GM18499 (cell line): ENCODE measurements around the gene NSD1.
"Not testable (repeated sequence)": the region's sequence is repeated elsewhere in the genome, so short reads cannot be mapped to it uniquely, and the experiment has no call there.

ENCODE experiments used
- ATAC-seq: cut with Tn5 transposase; IDR thresholded peaks from one replicate; pipeline ENCODE4 v1.9.1; 2021; ENCODE audit warnings: moderate number of reproducible peaks; ENCODE audit not compliant: insufficient read depth, unreplicated experiment

The NSD1 gene

DNA sequence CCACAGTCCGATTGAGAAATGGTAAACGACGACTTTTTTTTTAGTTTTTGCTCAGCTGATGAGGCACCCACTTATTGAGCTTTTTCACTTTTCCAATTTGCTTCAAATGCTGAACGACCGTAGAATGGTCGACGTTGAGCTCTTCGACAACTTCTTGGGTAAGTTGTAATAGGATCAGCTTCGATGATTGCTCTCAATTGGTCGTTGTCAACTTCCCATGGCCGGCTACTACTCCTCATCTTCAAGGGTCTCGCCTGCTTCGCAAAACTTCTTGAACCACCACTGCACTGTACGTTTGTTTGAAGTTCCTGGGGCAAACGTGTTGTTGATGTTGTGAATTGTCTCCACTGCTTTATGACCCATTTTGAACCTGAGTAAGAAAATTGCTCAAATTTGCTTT, 35.7 kb downstream of the NSD1 start:
- no peak for ATAC-seq

DNA sequence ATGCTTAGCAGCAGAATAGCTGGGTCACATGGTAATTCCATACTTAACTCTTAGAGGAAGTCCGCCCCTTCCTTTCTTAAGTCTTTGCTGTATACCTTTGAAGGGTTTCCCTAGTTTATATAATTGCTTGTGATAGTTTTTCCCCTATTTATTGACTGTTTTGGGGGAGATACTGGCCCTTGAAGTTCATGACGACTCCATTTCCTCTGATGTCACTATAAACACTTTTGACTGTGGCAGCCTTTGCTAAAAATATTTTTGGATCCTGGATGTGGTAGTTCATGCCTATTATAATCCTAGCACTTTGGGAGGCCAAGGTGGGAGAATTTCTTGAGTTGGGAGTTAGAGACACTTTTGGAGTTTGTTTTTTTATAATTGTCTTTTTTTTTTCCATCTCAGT, 38.4 kb downstream of the NSD1 start:
- no peak for ATAC-seq

DNA sequence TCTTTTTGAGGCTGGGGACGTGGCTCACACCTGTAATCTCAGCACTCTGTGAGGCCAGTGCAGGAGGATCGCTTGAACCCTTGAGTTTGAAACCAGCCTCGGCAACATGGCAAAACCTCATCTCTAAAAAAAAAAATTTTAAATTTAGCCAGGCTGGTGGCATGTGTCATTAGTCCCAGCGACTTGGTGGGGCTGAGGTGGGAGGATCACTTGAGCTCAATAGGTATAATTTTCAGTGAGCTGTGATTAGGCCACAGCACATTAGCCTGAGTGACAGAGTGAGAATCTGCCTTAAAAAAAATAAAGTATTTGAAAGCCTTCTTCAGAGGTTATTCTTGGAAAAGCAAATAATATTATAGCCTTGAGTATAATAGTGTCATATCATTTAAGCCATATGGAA, 41.8 kb downstream of the NSD1 start:
- ATAC-seq = no peak

DNA sequence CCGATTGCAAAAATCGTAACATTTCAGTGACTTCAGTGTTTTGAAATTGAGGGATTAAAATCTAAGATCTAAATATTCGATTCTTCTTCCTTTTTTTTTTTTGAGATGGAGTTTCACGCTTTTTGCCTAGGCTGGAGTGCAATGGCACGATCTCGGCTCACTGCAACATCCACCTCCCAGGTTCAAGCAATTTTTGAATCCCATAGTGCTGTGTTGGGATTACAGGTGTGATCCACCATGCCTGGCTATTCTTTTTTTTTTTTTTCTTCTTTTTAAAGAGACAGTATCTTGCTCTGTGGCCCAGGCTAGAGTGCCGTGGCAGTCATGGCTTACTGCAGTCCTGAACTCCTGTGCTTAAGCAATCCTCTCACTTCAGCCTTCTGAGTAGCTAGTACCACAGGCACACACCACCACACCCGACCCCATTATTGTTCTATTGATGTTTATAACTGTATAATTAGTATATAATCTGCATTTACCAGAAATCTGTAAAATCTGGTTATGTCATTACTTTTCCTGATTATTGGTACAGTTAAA, 42.7 kb downstream of the NSD1 start:
- ATAC-seq = no peak

DNA sequence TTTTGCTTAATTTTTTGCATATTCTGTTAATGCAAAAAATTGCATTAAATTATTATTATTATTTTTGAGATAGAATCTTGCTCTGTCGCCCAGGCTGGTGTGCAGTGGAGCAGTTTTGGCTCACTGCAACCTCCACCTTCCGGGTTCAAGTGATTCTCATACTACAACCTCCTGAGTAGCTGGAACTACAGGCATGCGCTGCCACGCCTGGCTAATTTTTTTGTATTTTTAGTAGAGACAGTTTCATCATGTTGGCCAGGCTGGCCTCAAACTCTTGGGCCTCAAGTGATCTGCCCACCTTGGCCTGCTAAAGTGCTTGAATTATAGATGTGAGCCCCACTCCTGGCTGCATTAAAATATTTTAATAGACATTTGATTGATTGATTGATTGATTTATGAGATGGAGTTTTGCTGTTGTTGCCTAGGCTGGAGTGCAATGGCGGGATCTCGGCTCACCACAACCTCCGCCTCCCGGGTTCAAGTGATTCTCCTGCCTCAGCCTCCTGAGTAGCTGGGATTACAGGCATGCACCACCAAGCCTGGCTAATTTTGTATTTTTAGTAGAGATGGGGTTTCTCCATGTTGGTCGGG, 44.4 kb downstream of the NSD1 start:
- not testable (repeated sequence) for ATAC-seq

DNA sequence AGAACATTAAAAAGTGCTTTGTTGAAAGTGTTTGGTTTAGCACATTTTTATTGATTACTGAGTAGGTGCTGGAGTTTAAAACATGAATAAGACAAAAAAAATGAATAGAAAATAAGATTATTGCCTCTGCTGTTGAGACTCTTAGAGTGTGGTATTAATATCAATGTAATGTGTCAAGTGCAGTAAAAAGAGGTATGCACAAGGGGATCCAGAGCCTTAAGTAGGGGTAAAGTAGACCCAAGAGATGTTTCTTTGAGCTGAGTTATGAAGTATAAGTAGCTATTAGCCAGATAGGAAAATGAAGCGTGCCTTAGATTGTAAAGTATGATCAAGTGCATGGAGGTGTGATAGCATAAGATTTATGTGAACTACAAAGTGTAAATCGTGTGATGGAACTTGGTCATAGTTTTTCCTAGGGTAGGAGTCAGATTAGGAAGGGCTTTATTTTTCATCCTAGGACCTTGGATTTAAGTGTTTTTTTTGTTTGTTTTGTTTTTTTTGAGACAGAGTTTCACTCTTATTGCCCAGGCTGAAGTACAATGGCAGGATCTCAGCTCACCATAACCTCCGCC, 45.2 kb downstream of the NSD1 start:
- ATAC-seq = no peak

DNA sequence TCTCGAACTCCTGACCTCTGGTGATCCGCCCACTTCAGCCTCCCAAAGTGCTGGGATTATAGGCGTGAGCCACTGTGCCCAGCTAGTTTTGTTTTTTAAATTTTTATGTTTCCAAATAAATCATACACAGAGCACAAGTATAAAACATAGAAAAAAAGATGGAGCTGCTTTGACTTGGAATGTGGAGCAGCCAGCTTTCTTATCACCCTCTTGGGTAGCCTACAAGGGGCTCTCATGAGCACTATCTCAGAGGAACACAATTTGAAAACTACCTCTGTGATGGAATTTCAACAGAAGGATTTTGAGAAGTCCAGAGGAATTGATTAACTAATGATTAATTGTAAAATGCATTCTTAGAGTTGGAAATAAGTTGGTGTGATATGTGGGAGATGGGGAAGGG, 45.9 kb downstream of the NSD1 start:
- ATAC-seq = no peak

DNA sequence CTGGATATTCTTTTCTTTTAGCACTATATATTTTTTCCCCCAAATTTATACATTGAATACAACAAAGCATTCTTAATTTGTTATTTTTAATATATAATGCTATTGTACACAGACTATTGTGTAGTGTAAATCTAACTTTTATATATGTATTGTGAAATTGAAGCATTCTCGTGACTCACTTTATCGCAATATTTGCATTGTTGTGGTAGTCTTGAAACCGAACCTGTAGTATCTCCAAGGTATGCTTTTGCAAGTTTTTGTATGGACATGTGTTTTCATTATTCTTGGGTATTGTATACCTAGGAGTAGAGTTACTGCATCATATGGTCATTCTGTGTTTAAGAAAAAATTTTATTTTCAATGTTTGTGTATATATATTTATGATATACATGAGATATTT, 49.6 kb downstream of the NSD1 start:
- no peak for ATAC-seq

DNA sequence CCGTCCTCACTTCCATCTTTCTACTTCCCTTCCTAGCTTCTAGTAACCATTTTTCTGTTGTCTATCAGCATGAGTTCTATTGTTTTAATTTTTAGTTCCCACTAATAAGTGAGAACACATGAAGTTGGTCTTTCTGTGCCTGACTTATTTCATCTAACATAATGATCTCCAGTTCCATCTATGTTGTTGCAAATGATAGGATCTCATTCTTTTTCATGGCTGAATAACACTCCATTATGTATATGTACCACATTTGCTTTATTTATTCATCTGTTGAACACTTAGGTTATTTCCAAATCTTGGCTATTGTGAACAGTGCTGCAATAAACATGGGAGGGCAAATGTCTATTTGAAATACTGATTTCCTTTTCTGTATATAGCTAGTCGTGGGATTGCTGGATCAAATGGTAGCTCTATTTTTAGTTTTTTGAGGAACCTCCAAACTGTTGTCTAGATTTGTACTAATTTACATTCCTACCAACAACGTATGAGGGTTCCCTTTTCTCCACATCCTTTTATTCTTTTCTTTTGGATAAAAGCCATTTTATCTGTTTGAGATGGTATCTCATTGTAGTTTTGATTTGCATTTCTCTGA, 50.3 kb downstream of the NSD1 start:
- ATAC-seq = no peak

DNA sequence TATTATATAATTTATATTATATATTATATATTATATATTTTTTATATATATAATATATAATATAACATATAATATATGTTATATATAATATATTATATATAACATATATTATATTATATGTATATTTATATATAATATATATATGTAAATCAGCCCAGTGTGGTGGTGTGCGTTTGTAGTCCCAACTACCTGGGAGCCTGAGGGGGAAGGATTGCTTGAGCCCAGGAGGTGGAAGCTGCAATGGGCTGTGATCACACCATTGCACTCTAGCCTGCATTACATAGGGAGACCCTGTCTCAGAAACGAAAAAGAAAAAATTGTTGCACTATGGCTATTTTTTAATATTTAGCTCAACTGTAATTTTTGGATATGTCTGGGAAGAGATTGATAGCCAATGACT, 52.4 kb downstream of the NSD1 start:
- no peak for ATAC-seq

DNA sequence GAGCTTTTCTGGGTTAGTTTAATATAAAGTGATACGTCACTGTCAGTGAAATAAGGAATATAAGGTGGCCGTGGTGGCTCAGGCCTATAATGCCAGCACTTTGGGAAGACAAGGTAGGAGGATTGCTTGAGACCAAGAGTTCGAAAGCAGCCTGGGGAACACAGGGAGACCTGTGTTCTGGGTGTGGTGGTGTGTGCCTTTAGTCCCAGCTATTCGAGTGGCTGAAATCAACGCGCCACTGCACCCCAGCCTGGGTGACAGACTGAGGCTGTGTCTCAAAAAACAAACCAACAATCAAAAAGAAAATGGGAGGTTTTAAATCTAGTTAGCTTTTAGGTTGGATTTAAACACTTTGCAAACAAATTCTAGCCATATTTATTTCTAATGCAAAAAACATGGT, 53.1 kb downstream of the NSD1 start:
- no peak for ATAC-seq

DNA sequence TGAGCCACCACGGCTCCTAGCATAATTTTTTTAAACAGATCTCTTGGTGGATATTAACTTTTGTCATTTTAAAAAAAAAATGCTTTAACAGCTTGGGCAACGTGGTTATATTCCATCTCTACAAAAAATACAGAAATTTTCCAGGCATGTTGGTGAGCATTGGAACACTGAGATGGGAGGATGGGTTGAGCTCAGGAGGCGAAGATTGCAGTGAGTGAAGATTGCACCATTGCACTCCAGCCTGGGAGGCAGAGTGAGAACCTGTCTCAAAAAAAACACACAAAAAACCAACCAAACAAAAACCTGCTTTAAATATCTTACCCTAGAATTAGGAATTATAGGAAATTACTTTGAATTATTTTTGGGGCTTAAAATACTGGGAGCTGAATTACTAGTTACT, 55.2 kb downstream of the NSD1 start:
- no peak for ATAC-seq

DNA sequence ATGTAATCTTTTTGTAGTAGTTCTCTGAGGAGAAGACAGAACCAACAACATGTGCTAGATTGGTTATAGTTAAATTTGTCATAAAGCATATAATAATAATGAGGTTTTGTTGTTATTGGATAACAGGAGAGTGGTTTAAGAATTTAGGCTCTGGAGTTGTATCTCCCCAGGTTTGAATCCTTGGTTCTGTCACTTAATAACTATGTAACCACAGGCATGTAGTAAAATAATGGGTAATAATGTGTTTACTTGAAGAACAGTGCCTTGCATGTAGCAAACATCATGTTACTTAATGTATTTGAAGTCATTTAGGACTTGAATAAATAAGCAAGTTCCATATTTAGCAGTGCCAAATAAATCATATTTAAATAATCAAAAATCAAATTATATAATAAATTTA, 55.8 kb downstream of the NSD1 start:
- no peak for ATAC-seq

DNA sequence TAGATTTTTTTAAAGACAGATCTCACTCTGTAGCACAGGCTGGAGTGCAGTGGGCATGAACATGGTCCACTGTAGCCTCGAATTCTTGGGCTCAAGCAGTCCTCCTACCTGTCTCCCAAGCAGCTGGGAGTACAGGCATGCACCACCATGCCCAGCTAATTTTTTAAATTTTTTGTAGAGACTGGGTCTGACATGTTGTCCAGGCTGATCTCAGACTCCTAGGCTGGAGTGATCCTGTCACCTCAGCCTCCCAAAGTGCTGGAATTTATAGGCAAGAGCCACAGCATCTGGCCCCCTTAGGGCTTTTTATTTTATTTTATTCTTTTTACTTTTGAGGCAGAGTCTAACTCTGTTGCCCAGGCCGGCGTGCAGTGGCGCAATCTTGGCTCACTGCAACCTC, 56.4 kb downstream of the NSD1 start:
- no peak for ATAC-seq

DNA sequence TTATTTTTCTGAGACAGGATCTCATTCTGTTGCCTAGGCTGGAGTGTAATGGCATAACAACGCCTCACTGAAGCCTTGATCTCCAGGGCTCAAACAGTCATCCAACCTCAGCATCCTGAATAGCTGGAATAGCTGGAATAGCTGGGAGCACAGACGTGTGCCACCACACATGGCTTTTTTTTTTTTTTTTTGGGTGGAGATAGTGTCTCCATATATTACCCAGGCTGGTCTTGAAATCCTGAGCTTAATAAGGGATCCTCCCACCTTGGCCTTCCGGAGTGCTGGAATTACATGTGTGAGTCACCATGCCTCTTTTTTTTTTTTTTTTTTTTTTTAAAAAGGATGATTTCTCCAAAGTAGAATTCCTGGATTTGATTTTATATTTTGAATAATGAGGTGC, 60.7 kb downstream of the NSD1 start:
- ATAC-seq = no peak

DNA sequence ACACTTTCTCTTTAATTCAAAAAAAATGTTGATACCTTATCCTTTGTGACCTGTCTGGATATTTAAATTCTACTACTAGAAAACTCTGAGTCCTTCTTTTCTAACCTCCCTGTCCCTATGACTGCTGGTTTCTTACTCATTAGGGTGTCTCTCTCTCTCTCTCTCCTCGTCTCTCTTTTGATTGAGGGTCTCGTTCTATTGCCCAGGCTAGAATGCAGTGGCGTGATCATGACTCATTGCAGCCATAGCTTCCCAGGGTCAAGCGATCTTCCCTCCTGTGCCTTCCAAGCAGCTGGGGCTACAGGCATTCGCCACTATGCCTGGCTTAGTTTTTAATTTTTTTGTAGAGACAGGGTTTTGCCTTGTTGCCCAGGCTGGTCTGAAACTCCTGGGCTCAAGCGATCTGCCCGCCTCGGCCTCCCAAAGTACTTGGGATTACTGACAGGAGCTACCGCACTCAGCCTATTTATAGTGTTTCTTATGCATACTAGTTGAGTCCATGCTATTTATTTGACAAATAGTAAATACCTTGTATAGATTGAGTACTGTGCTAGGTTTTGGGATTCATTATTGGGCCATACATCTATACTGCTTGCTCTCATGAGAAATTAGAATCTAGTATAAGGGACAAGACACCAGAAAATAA, 61.9 kb downstream of the NSD1 start:
- ATAC-seq = no peak

DNA sequence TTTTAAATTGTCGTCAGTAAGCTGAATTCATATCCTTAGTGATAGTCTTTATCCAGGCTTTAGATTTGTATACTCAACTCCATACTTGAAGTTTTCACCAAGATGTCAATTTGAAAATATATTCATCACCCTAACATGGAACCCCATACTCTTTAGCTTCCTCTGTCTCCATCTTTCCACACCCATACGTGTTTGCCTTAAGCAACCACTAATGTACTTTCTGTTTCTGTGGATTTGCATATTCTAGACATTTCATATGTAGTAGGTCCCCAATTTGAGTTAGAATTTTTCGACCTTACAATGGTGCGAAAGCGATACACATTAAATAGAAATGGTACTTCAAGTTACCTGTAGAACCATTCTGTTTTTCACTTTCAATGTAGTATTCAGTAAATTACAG, 65.2 kb downstream of the NSD1 start:
- no peak for ATAC-seq

DNA sequence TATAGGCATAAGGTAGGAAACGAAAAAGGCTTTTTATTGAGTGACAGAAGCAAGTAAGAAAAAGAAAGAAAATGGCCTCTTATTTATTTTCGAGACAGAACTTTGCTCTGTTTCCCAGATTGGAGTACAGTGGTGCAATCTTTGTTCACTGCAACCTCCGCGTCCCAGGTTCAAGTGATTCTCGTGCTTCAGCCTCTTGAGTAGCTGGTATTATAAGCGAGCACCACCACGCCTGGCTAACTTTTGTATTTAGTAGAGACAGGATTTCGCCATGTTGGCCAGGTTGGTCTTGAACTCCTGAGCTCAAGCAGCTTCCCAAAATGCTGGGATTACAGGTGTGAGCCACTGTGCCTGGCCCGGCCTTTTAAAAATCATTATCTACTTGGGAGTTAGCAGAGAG, 70.7 kb downstream of the NSD1 start:
- no peak for ATAC-seq

DNA sequence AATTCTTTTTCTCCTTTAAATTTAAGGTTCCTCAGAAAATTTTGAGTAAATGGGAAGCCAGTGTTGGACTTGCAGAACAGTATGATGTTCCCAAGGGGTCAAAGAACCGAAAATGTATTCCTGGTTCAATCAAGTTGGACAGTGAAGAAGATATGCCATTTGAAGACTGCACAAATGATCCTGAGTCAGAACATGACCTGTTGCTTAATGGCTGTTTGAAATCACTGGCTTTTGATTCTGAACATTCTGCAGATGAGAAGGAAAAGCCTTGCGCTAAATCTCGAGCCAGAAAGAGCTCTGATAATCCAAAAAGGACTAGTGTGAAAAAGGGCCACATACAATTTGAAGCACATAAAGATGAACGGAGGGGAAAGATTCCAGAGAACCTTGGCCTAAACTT, 76.0 kb downstream of the NSD1 start:
- ATAC-seq = no peak

DNA sequence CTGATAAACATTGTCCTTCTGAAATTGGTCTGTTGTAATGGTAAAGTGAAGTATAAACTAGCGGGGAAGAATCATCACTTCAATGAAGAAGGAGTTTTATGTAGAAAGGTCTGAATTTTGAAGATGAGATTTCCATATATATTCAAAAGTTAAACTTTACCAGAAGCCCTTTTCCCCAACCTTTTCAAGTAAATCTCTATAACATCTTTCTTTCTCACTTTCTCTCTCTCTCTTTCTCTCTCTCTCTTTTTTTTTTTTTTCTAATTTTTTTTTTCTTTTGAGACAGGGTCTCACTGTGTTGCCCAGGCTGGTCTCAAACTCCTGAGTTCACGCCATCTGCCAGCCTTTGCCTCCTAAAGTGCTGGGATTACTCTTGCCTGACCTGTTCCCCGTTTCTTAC, 78.7 kb downstream of the NSD1 start:
- no peak for ATAC-seq

DNA sequence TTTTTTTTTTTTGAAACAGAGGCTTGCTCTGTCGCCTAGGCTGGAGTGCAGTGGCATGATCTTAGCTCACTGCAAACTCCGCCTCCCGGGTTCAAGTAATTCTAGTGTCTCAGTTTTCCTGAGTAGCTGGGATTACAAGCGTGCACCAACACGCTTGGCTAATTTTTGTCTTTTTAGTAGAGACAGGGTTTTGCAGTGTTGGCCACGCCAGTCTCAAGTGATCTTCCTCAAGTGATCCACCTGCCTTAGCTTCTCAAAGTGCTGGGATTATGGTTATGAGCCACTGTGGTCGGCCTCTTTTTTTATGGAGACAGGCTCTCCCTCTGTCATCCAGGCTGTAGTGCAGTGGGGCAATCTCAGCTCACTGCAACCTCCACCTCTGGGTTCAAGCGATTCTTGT, 87.0 kb downstream of the NSD1 start:
- ATAC-seq = no peak

DNA sequence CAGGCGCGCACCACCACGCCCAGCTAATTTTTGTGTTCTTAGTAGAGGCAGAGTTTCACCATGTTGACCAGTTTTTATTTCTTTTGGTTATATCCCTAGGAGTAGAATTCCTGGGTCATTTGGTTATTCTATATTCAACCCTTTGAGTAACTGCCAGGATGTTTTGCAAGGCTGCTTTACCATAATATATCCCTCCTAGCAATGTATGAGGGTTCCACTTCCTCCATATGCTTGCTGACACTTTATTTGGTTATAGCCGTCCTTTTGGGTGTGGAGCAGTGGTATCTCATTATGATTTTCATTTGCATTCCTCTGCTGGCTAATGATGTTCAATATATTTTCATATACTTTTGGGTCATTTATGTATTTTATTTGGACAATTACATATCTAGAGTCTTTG, 88.7 kb downstream of the NSD1 start:
- ATAC-seq = no peak
